Mesenchymal stem cell (in vitro differentiated cells and primary cell): Measurements from ENCODE around the gene DMD.

Experiments
- DNase-seq: peaks from one replicate; pipeline ENCODE4 v3.0.0-alpha.2; 2013
- H2AFZ ChIP-seq: one replicate; pipeline ENCODE4 v1.6.1; 2013; ENCODE audit warnings: low read depth, mild to moderate bottlenecking, control low read depth, inconsistent platforms, low read length, moderate library complexity
- H2AK5ac ChIP-seq: 2 replicates; pipeline ENCODE4 v1.6.1; 2013; ENCODE audit warnings: low read length, moderate library complexity, mild to moderate bottlenecking, inconsistent platforms; ENCODE audit not compliant: severe bottlenecking
- H2BK120ac ChIP-seq: one replicate; pipeline ENCODE4 v1.6.1; 2013; ENCODE audit warnings: low read depth, mild to moderate bottlenecking, inconsistent platforms, low read length, moderate library complexity
- H2BK12ac ChIP-seq, 2 experiments: one replicate each; pipeline ENCODE4 v1.6.1; 2013; ENCODE audit warnings: inconsistent platforms in 2 of 2, low read length in 2 of 2, mild to moderate bottlenecking in 2 of 2, moderate library complexity in 2 of 2, control low read depth in 1 of 2
- H2BK15ac ChIP-seq: one replicate; pipeline ENCODE4 v1.6.1; 2013; ENCODE audit warnings: mild to moderate bottlenecking, low read depth, inconsistent platforms; ENCODE audit not compliant: poor library complexity, severe bottlenecking
- H2BK5ac ChIP-seq: 2 replicates; pipeline ENCODE4 v1.6.1; 2013; ENCODE audit warnings: low read depth, mild to moderate bottlenecking, low read length, control low read depth, inconsistent platforms; ENCODE audit not compliant: poor library complexity, severe bottlenecking
- H3K14ac ChIP-seq, 2 experiments: one replicate each; pipeline ENCODE4 v1.6.1; 2013; ENCODE audit warnings: inconsistent platforms in 2 of 2, low read length in 2 of 2, control low read depth in 1 of 2, mild to moderate bottlenecking in 1 of 2, moderate library complexity in 1 of 2
- H3K18ac ChIP-seq, 2 experiments: one replicate each; pipeline ENCODE4 v1.6.1; 2013; ENCODE audit warnings: inconsistent platforms in 2 of 2, low read length in 2 of 2, control low read depth in 1 of 2, low read depth in 1 of 2, mild to moderate bottlenecking in 1 of 2
- H3K23ac ChIP-seq, 2 experiments: one replicate each; pipeline ENCODE4 v1.6.1; 2013; ENCODE audit warnings: inconsistent platforms in 2 of 2, low read length in 2 of 2, mild to moderate bottlenecking in 2 of 2, moderate library complexity in 2 of 2, control low read depth in 1 of 2
- H3K27ac ChIP-seq: 2 replicates; pipeline ENCODE4 v1.5.1; 2013; ENCODE audit warnings: mild to moderate bottlenecking, moderate library complexity, low read length, control low read depth, inconsistent platforms; ENCODE audit not compliant: poor library complexity, severe bottlenecking
- H3K27me3 ChIP-seq, 2 experiments: 2 replicates each; pipeline versions ENCODE4 v1.6.1 to v1.7.0; 2013; ENCODE audit warnings: low read length in 2 of 2, mild to moderate bottlenecking in 2 of 2, moderate library complexity in 2 of 2, control low read depth in 1 of 2, inconsistent platforms in 1 of 2; ENCODE audit not compliant: control insufficient read depth in 1 of 2, insufficient read depth in 1 of 2
- H3K36me3 ChIP-seq, 2 experiments: 2 replicates each; pipeline versions ENCODE4 v1.6.1 to v1.7.0; 2013; ENCODE audit warnings: low read length in 2 of 2, control low read depth in 1 of 2, inconsistent platforms in 1 of 2, low read depth in 1 of 2, mild to moderate bottlenecking in 1 of 2; ENCODE audit not compliant: insufficient read depth in 2 of 2, control insufficient read depth in 1 of 2
- H3K4ac ChIP-seq, 2 experiments: one replicate each; pipeline ENCODE4 v1.6.1; 2013; ENCODE audit warnings: inconsistent platforms in 2 of 2, low read length in 2 of 2, mild to moderate bottlenecking in 2 of 2, moderate library complexity in 2 of 2, control low read depth in 1 of 2, low read depth in 1 of 2
- H3K4me1 ChIP-seq: 2 replicates; pipeline ENCODE4 v1.6.1; 2013; ENCODE audit warnings: low read depth, low read length, control low read depth; ENCODE audit not compliant: control insufficient read depth, insufficient read depth
- H3K4me2 ChIP-seq: 2 replicates; pipeline ENCODE4 v1.6.1; 2013; ENCODE audit warnings: low read length, mild to moderate bottlenecking, inconsistent platforms; ENCODE audit not compliant: poor library complexity, severe bottlenecking
- H3K4me3 ChIP-seq, 2 experiments: 2 replicates each; pipeline versions ENCODE4 v1.5.1 to v1.7.0; 2013; ENCODE audit warnings: low read length in 2 of 2, mild to moderate bottlenecking in 2 of 2, control low read depth in 1 of 2, low read depth in 1 of 2; ENCODE audit not compliant: insufficient read depth in 1 of 2
- H3K79me1 ChIP-seq: replicated peaks from 2 replicates; pipeline ENCODE4 v1.6.1; 2013; ENCODE audit warnings: mild to moderate bottlenecking, control low read depth, low read length, inconsistent platforms; ENCODE audit not compliant: poor library complexity, severe bottlenecking
- H3K9ac ChIP-seq: 2 replicates; pipeline ENCODE4 v1.7.0; 2013; ENCODE audit warnings: mild to moderate bottlenecking, low read length, moderate library complexity
- H3K9me3 ChIP-seq: 2 replicates; pipeline ENCODE4 v1.7.0; 2013; ENCODE audit warnings: mild to moderate bottlenecking, low read length; ENCODE audit not compliant: control insufficient read depth
- H4K8ac ChIP-seq: one replicate; pipeline ENCODE4 v1.6.1; 2013; ENCODE audit warnings: inconsistent platforms, mild to moderate bottlenecking, low read length, moderate library complexity
- H4K91ac ChIP-seq: one replicate; pipeline ENCODE4 v1.6.1; 2013; ENCODE audit warnings: mild to moderate bottlenecking, low read length, inconsistent platforms
- WGBS: methylation state at CpG from one replicate; pipeline ENCODE4 v1.1.7; 2013; ENCODE audit warnings: mixed read lengths; 5-methylcytosine and 5-hydroxymethylcytosine counted together

DMD gene

GRCh38 chrX:31291131-31291530 lies 1920.2 kb downstream of the DMD start:
- Histone ChIP-seq H3K4me2 (no peak overlapping the region), H3K4me1 (no peaks in the 10 kb centered on the region), H4K91ac (no peak overlapping the region), H3K79me1 (no peaks in the 10 kb centered on the region), H2BK120ac (no peak overlapping the region), H2BK12ac (no peak overlapping the region), H3K27ac (no peak overlapping the region), H3K36me3 (no peaks in the 10 kb centered on the region), H3K27me3 (no peaks in the 10 kb centered on the region), H2BK5ac (no peak overlapping the region), H2AK5ac (no peak overlapping the region), H3K14ac (no peak overlapping the region), H4K8ac (no peak overlapping the region), H3K4me3 (no peak overlapping the region), H3K9ac (no peak overlapping the region), H3K18ac (no peak overlapping the region), H3K9me3 (peaks cover 5% of the 10 kb centered on the region), H2AFZ (no peak overlapping the region), H3K4ac (no peak overlapping the region), H2BK15ac (no peak overlapping the region), H3K23ac (no peak overlapping the region)
- DNase-seq: no peak
- WGBS: 100% methylated on average over 4 of the region's 5 CpGs

- Histone ChIP-seq H2BK120ac (no peak overlapping the region), H2BK5ac (no peak overlapping the region), H3K18ac (no peak overlapping the region), H3K9me3 (peaks cover 5% of the 10 kb centered on the region), H3K4ac (no peak overlapping the region), H3K4me2 (no peak overlapping the region), H3K4me3 (no peak overlapping the region), H2AK5ac (no peak overlapping the region), H3K9ac (no peak overlapping the region), H3K36me3 (no peaks in the 10 kb centered on the region), H2BK12ac (no peak overlapping the region), H2BK15ac (no peak overlapping the region), H4K8ac (no peak overlapping the region), H3K79me1 (no peaks in the 10 kb centered on the region), H2AFZ (no peak overlapping the region), H3K23ac (no peak overlapping the region), H3K14ac (no peak overlapping the region), H3K27ac (no peak overlapping the region), H3K4me1 (no peaks in the 10 kb centered on the region), H3K27me3 (no peaks in the 10 kb centered on the region), H4K91ac (no peak overlapping the region)
- DNase-seq: no peak
- 43% methylated on average over 1 of the region's 4 CpGs for WGBS
Observed at GRCh38 chrX:31287861-31288260, 1923.5 kb downstream of the DMD start.

GRCh38 chrX:31280580-31280979 lies 1930.8 kb downstream of the DMD start:
- no peak overlapping the region for H3K4ac ChIP-seq
- H3K18ac ChIP-seq: no peak overlapping the region
- H3K9me3 ChIP-seq: no peaks in the 10 kb centered on the region
- H3K4me2 ChIP-seq: no peak overlapping the region
- H3K27me3 ChIP-seq: no peaks in the 10 kb centered on the region
- H2BK5ac ChIP-seq: no peak overlapping the region
- H4K91ac ChIP-seq: no peak overlapping the region
- WGBS: no CpG with 5 or more reads among the region's 4 CpGs
- DNase-seq: no peak
- no peaks in the 10 kb centered on the region for H3K4me1 ChIP-seq
- no peak overlapping the region for H3K14ac ChIP-seq
- H2BK120ac ChIP-seq: no peak overlapping the region
- no peak overlapping the region for H2BK12ac ChIP-seq
- no peaks in the 10 kb centered on the region for H3K79me1 ChIP-seq
- no peak overlapping the region for H4K8ac ChIP-seq
- no peak overlapping the region for H3K4me3 ChIP-seq
- H3K36me3 ChIP-seq: no peaks in the 10 kb centered on the region
- H2AFZ ChIP-seq: no peak overlapping the region
- H3K23ac ChIP-seq: no peak overlapping the region
- H3K9ac ChIP-seq: no peak overlapping the region
- H2AK5ac ChIP-seq: no peak overlapping the region
- no peak overlapping the region for H2BK15ac ChIP-seq
- no peak overlapping the region for H3K27ac ChIP-seq

- H2BK120ac ChIP-seq: no peak overlapping the region
- H3K4me1 ChIP-seq: no peaks in the 10 kb centered on the region
- no peak overlapping the region for H3K4me3 ChIP-seq
- H3K79me1 ChIP-seq: no peaks in the 10 kb centered on the region
- no peak overlapping the region for H4K91ac ChIP-seq
- peak overlapping the region in 1 of 2 experiments; percentile 63 for H2BK12ac ChIP-seq
- no peak overlapping the region for H2AK5ac ChIP-seq
- no peak overlapping the region for H3K27ac ChIP-seq
- no peak overlapping the region for H3K4ac ChIP-seq
- no peak overlapping the region for H2BK15ac ChIP-seq
- H3K14ac ChIP-seq: no peak overlapping the region
- H2BK5ac ChIP-seq: no peak overlapping the region
- WGBS: 86% methylated on average over 1 of the region's 2 CpGs
- H3K36me3 ChIP-seq: no peaks in the 10 kb centered on the region
- no peak overlapping the region for H4K8ac ChIP-seq
- no peak overlapping the region for H3K23ac ChIP-seq
- H3K4me2 ChIP-seq: no peak overlapping the region
- peak; percentile 28 for DNase-seq
- no peak overlapping the region for H3K18ac ChIP-seq
- H2AFZ ChIP-seq: no peak overlapping the region
- no peaks in the 10 kb centered on the region for H3K27me3 ChIP-seq
- H3K9me3 ChIP-seq: no peaks in the 10 kb centered on the region
- no peak overlapping the region for H3K9ac ChIP-seq
Observed at GRCh38 chrX:31279359-31279758, 1932.0 kb downstream of the DMD start.
